HEK293 (cell line): ENCODE results near the gene ZC3H7B.

Experiments
- CTCF ChIA-PET: fragments of 350-600 bp; formaldehyde crosslinking; extraction: SDS; loops from one replicate; lab custom pipeline; 2021; ENCODE audit warnings: antibody characterized with exemption; lab: Yijun Ruan, JAX
- POLR2A ChIA-PET: fragments of 300-600 bp; formaldehyde crosslinking; extraction: SDS; loops from one replicate; lab custom pipeline; 2020; ENCODE audit warnings: antibody characterized with exemption, inconsistent platforms; lab: Yijun Ruan, JAX
- H3K27ac ChIP-seq: fragments of 200-500 bp; sonication (Bioruptor generic); 2 replicates; pipeline ENCODE4 v1.5.1; 2014; ENCODE audit warnings: low read depth, low read length, control low read depth, inconsistent platforms; ENCODE audit errors: extremely low read depth
- H3K36me3 ChIP-seq, 2 experiments: fragments of 200-500 bp in 1 of 2; sonication (Bioruptor generic) in 1 of 2; 1 replicate in 1 of 2; 2 replicates in 1 of 2; pipeline ENCODE4 v1.5.1; 2014 to 2017; ENCODE audit warnings: inconsistent platforms in 2 of 2, low read length in 2 of 2; ENCODE audit not compliant: control insufficient read depth in 2 of 2, insufficient read depth in 1 of 2
- H3K4me1 ChIP-seq: fragments of 200-500 bp; sonication (Bioruptor generic); 2 replicates; pipeline ENCODE4 v1.5.1; 2014; ENCODE audit warnings: mild to moderate bottlenecking, low read length, inconsistent platforms; ENCODE audit not compliant: control insufficient read depth, insufficient read depth
- H3K4me3 ChIP-seq: 2 replicates; pipeline ENCODE4 v1.5.1; 2011; ENCODE audit warnings: low read depth, mild to moderate bottlenecking, control low read depth, low read length, moderate library complexity
- H3K9me3 ChIP-seq: fragments of 200-500 bp; sonication (Bioruptor generic); 2 replicates; pipeline ENCODE4 v1.5.1; 2014; ENCODE audit warnings: low read depth, low read length, inconsistent platforms; ENCODE audit not compliant: control insufficient read depth, insufficient read depth
- BCL11B ChIP-seq: fragments of 450-650 bp; formaldehyde crosslinking; IDR thresholded peaks from 2 replicates; pipeline ENCODE4 v1.5.1; 2016; ENCODE audit warnings: low read depth, missing biosample characterization, missing genetic modification characterization
- ELK4 ChIP-seq: IDR thresholded peaks from 2 replicates; pipeline ENCODE4 v1.6.1; 2011; ENCODE audit warnings: mild to moderate bottlenecking, low read depth, low read length, borderline replicate concordance
- GLIS2 ChIP-seq: fragments of 450-650 bp; formaldehyde crosslinking; IDR thresholded peaks from 2 replicates; pipeline ENCODE4 v1.5.1; 2016; ENCODE audit warnings: missing biosample characterization, missing genetic modification characterization
- KLF9 ChIP-seq: fragments of 450-650 bp; formaldehyde crosslinking; IDR thresholded peaks from 2 replicates; pipeline ENCODE4 v1.5.1; 2016; ENCODE audit warnings: missing biosample characterization, missing genetic modification characterization, low read depth
- MZF1 ChIP-seq: fragments of 450-650 bp; formaldehyde crosslinking; IDR thresholded peaks from 2 replicates; pipeline ENCODE4 v1.5.1; 2017; ENCODE audit warnings: missing biosample characterization, missing genetic modification characterization, borderline replicate concordance
- PRDM2 ChIP-seq: fragments of 450-650 bp; formaldehyde crosslinking; IDR thresholded peaks from 2 replicates; pipeline ENCODE4 v1.5.1; 2016; ENCODE audit warnings: missing biosample characterization, missing genetic modification characterization, borderline replicate concordance
- SCRT1 ChIP-seq: fragments of 450-650 bp; formaldehyde crosslinking; IDR thresholded peaks from 2 replicates; pipeline ENCODE4 v1.5.1; 2016; ENCODE audit warnings: missing biosample characterization, missing genetic modification characterization, borderline replicate concordance
- SP7 ChIP-seq: fragments of 450-650 bp; formaldehyde crosslinking; IDR thresholded peaks from 2 replicates; pipeline ENCODE4 v1.5.1; 2016; ENCODE audit warnings: missing biosample characterization, missing genetic modification characterization
- ZBTB44 ChIP-seq: fragments of 450-650 bp; IDR thresholded peaks from 2 replicates; pipeline ENCODE4 v1.5.1; 2018; ENCODE audit warnings: missing biosample characterization, mild to moderate bottlenecking, missing genetic modification characterization
- ZFHX2 ChIP-seq: fragments of 450-650 bp; formaldehyde crosslinking; conservative IDR thresholded peaks from 2 replicates; pipeline ENCODE4 v1.5.1; 2016; ENCODE audit warnings: missing biosample characterization, missing genetic modification characterization
- ZNF184 ChIP-seq: fragments of 450-650 bp; IDR thresholded peaks from 2 replicates; pipeline ENCODE4 v1.5.1; 2018; ENCODE audit warnings: missing biosample characterization, mild to moderate bottlenecking, missing genetic modification characterization
- ZNF202 ChIP-seq: fragments of 450-650 bp; formaldehyde crosslinking; IDR thresholded peaks from 2 replicates; pipeline ENCODE4 v1.5.1; 2016; ENCODE audit warnings: missing biosample characterization, missing genetic modification characterization, borderline replicate concordance
- ZNF335 ChIP-seq: fragments of 450-650 bp; formaldehyde crosslinking; conservative IDR thresholded peaks from 2 replicates; pipeline ENCODE4 v1.5.1; 2016; ENCODE audit warnings: missing biosample characterization, missing genetic modification characterization
- ZNF394 ChIP-seq: fragments of 450-650 bp; formaldehyde crosslinking; IDR thresholded peaks from 2 replicates; pipeline ENCODE4 v1.5.1; 2016; ENCODE audit warnings: missing biosample characterization, missing genetic modification characterization, mild to moderate bottlenecking, moderate library complexity, borderline replicate concordance
- ZNF514 ChIP-seq: fragments of 450-650 bp; formaldehyde crosslinking; IDR thresholded peaks from 2 replicates; pipeline ENCODE4 v1.5.1; 2016; ENCODE audit warnings: missing biosample characterization, missing genetic modification characterization
- ZNF561 ChIP-seq: fragments of 450-650 bp; IDR thresholded peaks from 2 replicates; pipeline ENCODE4 v1.5.1; 2018; ENCODE audit warnings: missing biosample characterization, missing genetic modification characterization, borderline replicate concordance
- ZNF629 ChIP-seq: fragments of 450-650 bp; formaldehyde crosslinking; IDR thresholded peaks from 2 replicates; pipeline ENCODE4 v1.5.1; 2017; ENCODE audit warnings: missing biosample characterization, missing genetic modification characterization
- ZNF658 ChIP-seq: fragments of 450-650 bp; formaldehyde crosslinking; IDR thresholded peaks from 2 replicates; pipeline ENCODE4; 2016; ENCODE audit warnings: missing biosample characterization, missing genetic modification characterization
- ZNF670 ChIP-seq: fragments of 450-650 bp; formaldehyde crosslinking; IDR thresholded peaks from 2 replicates; pipeline ENCODE4 v1.5.1; 2016; ENCODE audit warnings: missing biosample characterization, missing genetic modification characterization, low read depth
- ZNF707 ChIP-seq: fragments of 450-650 bp; formaldehyde crosslinking; IDR thresholded peaks from 2 replicates; pipeline ENCODE4 v1.5.1; 2016; ENCODE audit warnings: missing biosample characterization, missing genetic modification characterization
- TF ChIP-seq, protein P1 (sequence below): fragments of 450-650 bp; formaldehyde crosslinking; IDR thresholded peaks from 2 replicates; pipeline ENCODE4 v1.5.1; 2016; ENCODE audit warnings: missing biosample characterization, missing genetic modification characterization
- TF ChIP-seq, protein P2 (sequence below): fragments of 450-650 bp; formaldehyde crosslinking; IDR thresholded peaks from 2 replicates; pipeline ENCODE4 v1.5.1; 2016; ENCODE audit warnings: missing biosample characterization, missing genetic modification characterization

The ZC3H7B gene

GRCh38 chr22:41381329-41382097 lies 80.2 kb downstream of the ZC3H7B start, which contains the start of gene TEF (continued):
- peak; percentile 96 for TF ChIP-seq GLIS2 (tag by site-specific recombination)
- TF ChIP-seq, protein P1, sequence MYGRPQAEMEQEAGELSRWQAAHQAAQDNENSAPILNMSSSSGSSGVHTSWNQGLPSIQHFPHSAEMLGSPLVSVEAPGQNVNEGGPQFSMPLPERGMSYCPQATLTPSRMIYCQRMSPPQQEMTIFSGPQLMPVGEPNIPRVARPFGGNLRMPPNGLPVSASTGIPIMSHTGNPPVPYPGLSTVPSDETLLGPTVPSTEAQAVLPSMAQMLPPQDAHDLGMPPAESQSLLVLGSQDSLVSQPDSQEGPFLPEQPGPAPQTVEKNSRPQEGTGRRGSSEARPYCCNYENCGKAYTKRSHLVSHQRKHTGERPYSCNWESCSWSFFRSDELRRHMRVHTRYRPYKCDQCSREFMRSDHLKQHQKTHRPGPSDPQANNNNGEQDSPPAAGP = no peak
- TF ChIP-seq ZNF184 (tag by site-specific recombination) = no peak
- TF ChIP-seq MZF1 (tag by site-specific recombination) = no peak
- TF ChIP-seq PRDM2 (tag by site-specific recombination) = no peak
- TF ChIP-seq ZNF670 (tag by site-specific recombination) = no peak
- no peak for TF ChIP-seq ZNF514 (tag by site-specific recombination)
- TF ChIP-seq ZNF707 (tag by site-specific recombination) = no peak
- TF ChIP-seq ELK4 = no peak
- peak; percentile 34; the same call in 1 of the 2 replicates for TF ChIP-seq ZFHX2 (tag by site-specific recombination)
- TF ChIP-seq ZNF658 = no peak
- no peak for TF ChIP-seq ZBTB44 (tag by site-specific recombination)
- TF ChIP-seq ZNF394 (tag by site-specific recombination) = no peak

DNA sequence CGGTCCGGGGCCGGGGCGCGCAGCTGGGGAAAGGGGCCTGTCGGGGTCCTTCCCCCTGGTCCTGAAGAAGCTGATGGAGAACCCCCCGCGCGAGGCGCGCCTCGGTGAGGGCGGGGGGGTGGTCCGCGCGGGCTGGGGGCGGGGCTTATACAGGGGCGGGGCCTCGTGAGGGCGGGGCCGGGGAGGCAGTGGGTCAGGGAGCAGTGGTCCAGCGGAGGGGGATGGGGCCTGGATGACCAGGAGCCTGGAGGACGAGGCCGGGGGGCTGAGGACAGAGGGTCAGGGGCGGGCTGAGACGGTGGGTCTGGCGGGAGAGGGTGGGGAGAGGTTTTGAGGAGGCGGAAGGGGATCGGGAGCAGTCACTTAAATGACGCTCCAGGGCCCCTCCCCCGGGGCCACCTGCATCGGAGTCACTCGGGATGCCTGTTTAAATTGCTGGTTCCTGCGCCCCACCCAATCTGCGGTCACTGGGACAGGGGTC lies 80.8 kb downstream of the ZC3H7B start:
- peak overlapping the region; percentile 67; the same call in 1 of the 2 replicates for H3K27ac ChIP-seq
- H3K9me3 ChIP-seq = no peaks in the 10 kb centered on the region
- H3K36me3 ChIP-seq = no peaks in the 10 kb centered on the region
- H3K4me3 ChIP-seq = peak overlapping the region; percentile 66
- H3K4me1 ChIP-seq = peaks cover 9% of the 10 kb centered on the region
- ChIA-PET POLR2A (interaction anchor here (0.6 to 3.0 kb wide), 25 partner anchors 11 to 431 kb away, joined by 3 to 52 read pairs (median 6); partner anchors contain the start of genes ACO2, DESI1, PHF5A and PMM1), CTCF (interaction anchor here (1.2 to 3.4 kb wide), 2 partner anchors 21 to 145 kb away, joined by 4 to 14 read pairs; no protein-coding TSS in a partner anchor)
- TF ChIP-seq SCRT1 (tag by site-specific recombination) = no peak
- TF ChIP-seq KLF9 = peak; percentile 73; the same call in 1 of the 2 replicates
- TF ChIP-seq BCL11B (tag by site-specific recombination) = 0 out of 2 replicates have a peak, but pooled peaks have one; percentile 10
- 0 out of 2 replicates have a peak, but pooled peaks have one; percentile 28 for TF ChIP-seq ZNF629 (tag by site-specific recombination)
- 0 out of 2 replicates have a peak, but pooled peaks have one; percentile 19 for TF ChIP-seq SP7 (tag by site-specific recombination)
- TF ChIP-seq, protein P2, sequence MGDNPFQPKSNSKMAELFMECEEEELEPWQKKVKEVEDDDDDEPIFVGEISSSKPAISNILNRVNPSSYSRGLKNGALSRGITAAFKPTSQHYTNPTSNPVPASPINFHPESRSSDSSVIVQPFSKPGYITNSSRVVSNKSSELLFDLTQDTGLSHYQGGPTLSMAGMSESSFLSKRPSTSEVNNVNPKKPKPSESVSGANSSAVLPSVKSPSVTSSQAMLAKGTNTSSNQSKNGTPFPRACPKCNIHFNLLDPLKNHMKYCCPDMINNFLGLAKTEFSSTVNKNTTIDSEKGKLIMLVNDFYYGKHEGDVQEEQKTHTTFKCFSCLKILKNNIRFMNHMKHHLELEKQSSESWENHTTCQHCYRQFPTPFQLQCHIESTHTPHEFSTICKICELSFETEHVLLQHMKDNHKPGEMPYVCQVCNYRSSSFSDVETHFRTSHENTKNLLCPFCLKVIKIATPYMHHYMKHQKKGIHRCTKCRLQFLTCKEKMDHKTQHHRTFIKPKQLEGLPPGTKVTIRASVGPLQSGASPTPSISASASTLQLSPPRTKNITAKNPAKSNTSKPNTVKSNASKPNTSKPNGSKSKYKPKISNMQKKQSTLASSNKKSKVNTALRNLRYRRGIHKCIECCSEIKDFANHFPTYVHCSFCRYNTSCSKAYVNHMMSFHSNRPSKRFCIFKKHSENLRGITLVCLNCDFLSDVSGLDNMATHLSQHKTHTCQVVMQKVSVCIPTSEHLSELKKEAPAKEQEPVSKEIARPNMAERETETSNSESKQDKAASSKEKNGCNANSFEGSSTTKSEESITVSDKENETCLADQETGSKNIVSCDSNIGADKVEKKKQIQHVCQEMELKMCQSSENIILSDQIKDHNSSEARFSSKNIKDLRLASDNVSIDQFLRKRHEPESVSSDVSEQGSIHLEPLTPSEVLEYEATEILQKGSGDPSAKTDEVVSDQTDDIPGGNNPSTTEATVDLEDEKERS (tag by site-specific recombination) = no peak
- 0 out of 2 replicates have a peak, but pooled peaks have one; percentile 42 for TF ChIP-seq ZNF561 (tag by site-specific recombination)
- TF ChIP-seq ZNF202 (tag by site-specific recombination) = no peak
- TF ChIP-seq ZNF335 (tag by site-specific recombination) = peak; percentile 89
